CD4-positive, alpha-beta T cell (primary cell): ENCODE data around the gene STX10. TPM values are rescaled to one million over a fixed set of nuclear protein-coding genes. Genes with fewer than 3 reads are reported as not detected.

Source experiments
- ATAC-seq: fragments of 200-7000 bp; cut with Tn5 transposase; one replicate; pipeline ENCODE4 v1.10.0; 2022; ENCODE audit warnings: mild to moderate bottlenecking; ENCODE audit not compliant: poor library complexity
- CTCF ChIA-PET: fragments of 350-600 bp; sonication (Branson Sonifier 250); formaldehyde crosslinking; loops from one replicate; lab custom pipeline; 2021; ENCODE audit warnings: antibody characterized with exemption, inconsistent platforms; lab: Charles Lee
- POLR2A ChIA-PET: fragments of 350-600 bp; sonication (Branson Sonifier 250); formaldehyde crosslinking; loops from one replicate; lab custom pipeline; 2021; ENCODE audit warnings: antibody characterized with exemption, inconsistent platforms; lab: Charles Lee
- DNase-seq, 14 experiments: peaks; one replicate each; pipeline ENCODE4 v3.0.0-alpha.2; 2013 to 2020; ENCODE audit warnings: mixed read lengths in 2 of 14
- H3K27ac ChIP-seq, 2 donors: one replicate each; pipeline versions ENCODE4 v1.5.1 to v1.7.0; 2013; ENCODE audit warnings: low read length in 2 of 2, low read depth in 1 of 2, mild to moderate bottlenecking in 1 of 2
- H3K27me3 ChIP-seq, 2 experiments: 1 replicate in 1 of 2; 2 replicates in 1 of 2; pipeline versions ENCODE4 v1.6.1 to v1.7.0; 2013; ENCODE audit warnings: low read length in 2 of 2, control low read depth in 1 of 2, mild to moderate bottlenecking in 1 of 2, moderate library complexity in 1 of 2; ENCODE audit not compliant: insufficient read depth in 2 of 2, control insufficient read depth in 1 of 2
- H3K36me3 ChIP-seq: one replicate; pipeline ENCODE4 v1.6.1; 2013; ENCODE audit warnings: low read length, control low read depth; ENCODE audit not compliant: insufficient read depth
- H3K4me1 ChIP-seq: one replicate; pipeline ENCODE4 v1.6.1; 2013; ENCODE audit warnings: low read length, control low read depth; ENCODE audit not compliant: insufficient read depth
- H3K4me3 ChIP-seq: one replicate; pipeline ENCODE4 v1.5.1; 2013; ENCODE audit warnings: mild to moderate bottlenecking, low read length, moderate library complexity
- H3K9me3 ChIP-seq, 2 experiments: 1 replicate in 1 of 2; 2 replicates in 1 of 2; pipeline versions ENCODE4 v1.6.1 to v1.7.0; 2013; ENCODE audit warnings: low read length in 2 of 2, mild to moderate bottlenecking in 2 of 2, control low read depth in 1 of 2, moderate library complexity in 1 of 2; ENCODE audit not compliant: control insufficient read depth in 1 of 2, insufficient read depth in 1 of 2
- H3K27ac Mint-ChIP-seq: one replicate; pipeline ENCODE4 v1.8.0; 2020; ENCODE audit warnings: mixed read lengths
- H3K27me3 Mint-ChIP-seq: one replicate; pipeline ENCODE4 v1.8.0; 2021; ENCODE audit warnings: mixed read lengths
- H3K36me3 Mint-ChIP-seq: one replicate; pipeline ENCODE4 v1.8.0; 2021; ENCODE audit warnings: low read depth, mixed read lengths
- H3K4me1 Mint-ChIP-seq: one replicate; pipeline ENCODE4 v1.8.0; 2021; ENCODE audit warnings: low read depth, mixed read lengths
- H3K4me3 Mint-ChIP-seq: one replicate; pipeline ENCODE4 v1.8.0; 2020; ENCODE audit warnings: mild to moderate bottlenecking, mixed read lengths
- H3K9me3 Mint-ChIP-seq: one replicate; pipeline ENCODE4 v1.8.0; 2020; ENCODE audit warnings: mixed read lengths
- intact Hi-C, 2 experiments: fragments of 100-400 bp; cut with DNase I in 1 of 2; cut with micrococcal nuclease in 1 of 2; formaldehyde crosslinking; loops; one replicate each; pipeline versions ENCODE4 v1.15.1 to v1.9.0; 2023 to 2025; cut with DNase I, micrococcal nuclease
- total RNA-seq, 174 experiments: library from RNA in 2 of 174; stranded (reverse) in 2 of 174; gene quantifications; one replicate each; pipeline ENCODE4 v1.2.3 and lab custom pipeline; 2021 to 2026
- TF ChIP-seq, protein P1 (sequence below): fragments of 200-600 bp; IDR thresholded peaks from one replicate; pipeline ENCODE4 v1.8.0; 2022; ENCODE audit warnings: antibody characterized with exemption, mild to moderate bottlenecking

Gene STX10
- total RNA-seq, 2 experiments from 2014 or later, result 40.9 to 43.9 TPM

DNA sequence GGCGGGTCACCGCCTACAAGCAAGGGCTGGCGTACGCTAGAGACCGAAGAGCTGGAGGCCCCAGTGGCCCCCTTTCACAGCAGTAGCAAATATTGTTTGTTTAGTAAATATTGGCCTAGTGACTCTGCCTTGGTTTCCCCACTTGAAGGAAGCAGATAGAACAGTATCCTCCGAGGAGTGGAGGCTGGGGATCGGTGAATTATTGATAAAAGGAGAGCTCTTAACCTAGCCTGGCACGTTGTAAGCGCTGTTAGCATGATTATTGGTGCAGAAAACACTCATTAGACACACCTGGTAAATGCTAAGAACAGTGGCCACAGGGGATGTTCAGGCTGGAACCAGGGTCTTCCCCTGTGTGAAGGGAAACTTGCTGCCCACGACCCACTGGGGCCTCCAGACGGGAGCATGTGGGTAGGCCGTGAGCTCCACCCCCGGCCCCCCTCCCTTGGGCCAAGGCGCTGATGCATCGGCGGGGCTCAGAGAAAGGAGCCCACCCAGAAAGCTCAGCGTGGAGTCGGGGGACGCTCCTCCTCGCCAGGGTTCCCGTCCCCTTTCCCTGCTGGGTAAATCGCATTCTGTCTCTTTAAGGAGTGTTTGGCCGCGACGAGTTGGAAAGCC lies 2.3 kb upstream of the STX10 start:
- Histone ChIP-seq H3K36me3 (peaks cover 11% of the 10 kb centered on the region), H3K27ac (peak overlapping the region; percentile 96 to 97), H3K4me1 (peaks cover 50% of the 10 kb centered on the region), H3K9me3 (no peaks in the 10 kb centered on the region), H3K4me3 (peak overlapping the region; percentile 83), H3K27me3 (no peaks in the 10 kb centered on the region)
- H3K36me3 Mint-ChIP-seq, result peaks cover 60% of the 10 kb centered on the region
- no peaks in the 10 kb centered on the region for H3K9me3 Mint-ChIP-seq
- H3K27me3 Mint-ChIP-seq, result peaks cover 8% of the 10 kb centered on the region
- ChIA-PET CTCF (interaction anchor here (0.7 to 1.9 kb wide), 7 partner anchors 15 to 984 kb away, joined by 3 to 8 read pairs (median 5); partner anchors contain the start of gene ASF1B), POLR2A (interaction anchor here (0.6 to 6.8 kb wide), 38 partner anchors 14 to 685 kb away, joined by 3 to 487 read pairs (median 5); partner anchors contain the start of genes GCDH, JUNB and NACC1)
- intact Hi-C loops, result loop anchor here (1.0 to 10.0 kb wide), 7 partner anchors 15 to 692 kb away; no protein-coding TSS in a partner anchor
- no peak for DNase-seq
- H3K4me3 Mint-ChIP-seq, result peak overlapping the region; percentile 99
- TF ChIP-seq, protein P1, sequence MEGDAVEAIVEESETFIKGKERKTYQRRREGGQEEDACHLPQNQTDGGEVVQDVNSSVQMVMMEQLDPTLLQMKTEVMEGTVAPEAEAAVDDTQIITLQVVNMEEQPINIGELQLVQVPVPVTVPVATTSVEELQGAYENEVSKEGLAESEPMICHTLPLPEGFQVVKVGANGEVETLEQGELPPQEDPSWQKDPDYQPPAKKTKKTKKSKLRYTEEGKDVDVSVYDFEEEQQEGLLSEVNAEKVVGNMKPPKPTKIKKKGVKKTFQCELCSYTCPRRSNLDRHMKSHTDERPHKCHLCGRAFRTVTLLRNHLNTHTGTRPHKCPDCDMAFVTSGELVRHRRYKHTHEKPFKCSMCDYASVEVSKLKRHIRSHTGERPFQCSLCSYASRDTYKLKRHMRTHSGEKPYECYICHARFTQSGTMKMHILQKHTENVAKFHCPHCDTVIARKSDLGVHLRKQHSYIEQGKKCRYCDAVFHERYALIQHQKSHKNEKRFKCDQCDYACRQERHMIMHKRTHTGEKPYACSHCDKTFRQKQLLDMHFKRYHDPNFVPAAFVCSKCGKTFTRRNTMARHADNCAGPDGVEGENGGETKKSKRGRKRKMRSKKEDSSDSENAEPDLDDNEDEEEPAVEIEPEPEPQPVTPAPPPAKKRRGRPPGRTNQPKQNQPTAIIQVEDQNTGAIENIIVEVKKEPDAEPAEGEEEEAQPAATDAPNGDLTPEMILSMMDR, result no peak
- H3K27ac Mint-ChIP-seq, result peak overlapping the region; percentile 98
- ATAC-seq, result peak; percentile 2
- H3K4me1 Mint-ChIP-seq, result peaks cover 49% of the 10 kb centered on the region

DNA sequence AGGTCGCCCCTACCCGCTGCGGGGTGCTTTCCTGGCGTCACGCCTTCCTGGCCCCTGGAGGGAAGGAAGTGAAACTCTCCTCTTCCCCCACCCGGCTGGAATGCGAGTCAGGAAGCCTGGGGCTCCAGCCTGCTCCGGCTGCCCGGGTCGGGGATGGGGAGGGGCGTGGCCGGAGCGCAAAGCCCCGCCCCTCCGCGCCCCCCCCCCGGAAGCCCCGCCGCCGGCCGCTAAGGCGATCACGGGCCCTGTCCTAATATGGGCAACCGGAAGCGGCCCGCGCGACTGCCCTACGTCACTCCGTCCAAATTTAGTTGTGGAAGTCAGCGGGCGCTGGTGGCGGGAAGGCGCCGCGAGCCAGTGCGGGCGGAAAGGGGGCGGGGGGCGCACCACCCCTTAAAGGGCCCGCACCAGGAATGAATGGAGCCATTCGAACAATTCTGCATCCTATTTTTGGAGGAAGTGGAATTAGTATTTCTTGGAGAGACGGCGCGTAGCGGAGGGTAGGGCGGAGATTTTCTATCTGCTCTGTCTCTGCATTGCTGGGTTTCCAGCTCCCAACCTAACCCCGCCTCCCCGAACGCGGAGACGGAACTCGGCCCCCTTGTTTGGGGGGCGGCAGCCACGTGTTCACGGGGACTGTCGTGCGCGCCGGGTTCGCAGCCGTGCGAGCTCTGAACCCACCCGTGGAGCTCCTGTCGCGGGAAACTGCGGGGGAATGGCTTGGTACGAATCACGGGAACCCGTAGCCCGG lies 1.6 kb upstream of the STX10 start:
- Mint-ChIP-seq H3K27ac (peak overlapping the region; percentile 98), H3K9me3 (no peaks in the 10 kb centered on the region), H3K4me1 (peaks cover 42% of the 10 kb centered on the region), H3K36me3 (peaks cover 60% of the 10 kb centered on the region), H3K4me3 (peak overlapping the region; percentile 99), H3K27me3 (peaks cover 8% of the 10 kb centered on the region)
- Histone ChIP-seq H3K4me3 (peak overlapping the region; percentile 83), H3K27me3 (no peaks in the 10 kb centered on the region), H3K27ac (peak overlapping the region; percentile 96 to 97), H3K4me1 (peaks cover 47% of the 10 kb centered on the region), H3K9me3 (no peaks in the 10 kb centered on the region), H3K36me3 (peaks cover 11% of the 10 kb centered on the region)
- peak; percentile 92 to 97 (median 95) for DNase-seq
- CTCF ChIA-PET, result interaction anchor here (0.7 to 1.9 kb wide), 7 partner anchors 15 to 985 kb away, joined by 3 to 8 read pairs (median 5); partner anchors contain the start of gene ASF1B
- TF ChIP-seq, protein P1, result no peak
- POLR2A ChIA-PET, result interaction anchor here (0.6 to 6.8 kb wide), 36 partner anchors 14 to 685 kb away, joined by 3 to 487 read pairs (median 5); partner anchors contain the start of genes GCDH, JUNB and NACC1
- ATAC-seq, result peak; percentile 48
- intact Hi-C loops, result loop anchor here (1.0 to 10.0 kb wide), 9 partner anchors 16 to 693 kb away; partner anchors contain the start of gene TRMT1 (in 1 of the 2)

DNA sequence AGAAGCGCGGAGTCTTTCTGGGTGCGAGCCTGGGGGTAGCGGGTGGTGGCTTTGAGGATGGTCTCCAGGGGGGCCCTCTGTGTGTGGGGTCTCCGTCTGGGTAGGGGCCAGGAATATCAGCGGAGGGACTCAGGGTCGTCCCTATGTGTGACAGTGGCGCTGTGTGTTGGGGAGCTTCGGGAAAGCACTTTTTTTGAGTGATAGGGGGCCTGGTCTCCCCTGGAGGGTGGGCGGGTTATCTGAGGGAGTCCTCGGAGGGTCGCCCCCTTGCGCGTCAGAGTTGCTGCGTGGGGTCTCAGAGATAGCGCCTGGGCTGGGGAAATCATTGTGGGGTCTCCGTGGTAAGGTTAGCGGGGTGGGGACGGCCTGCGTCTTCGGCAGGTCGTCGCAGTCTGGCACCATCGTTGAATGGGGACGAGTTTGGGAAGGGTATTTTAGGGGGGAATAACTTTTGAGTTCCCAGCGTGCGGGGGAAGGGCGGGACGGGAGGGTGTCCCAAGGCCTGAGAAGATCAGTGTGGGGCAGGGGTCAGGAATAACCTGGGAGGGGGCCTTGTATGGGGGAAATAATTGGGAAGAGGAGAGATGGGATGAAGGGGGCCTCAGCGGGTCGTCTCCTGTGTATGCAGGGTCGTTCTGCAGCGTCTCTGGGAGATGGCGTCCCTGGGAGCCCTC lies 893 bp upstream of the STX10 start:
- Mint-ChIP-seq H3K27me3 (peaks cover 8% of the 10 kb centered on the region), H3K9me3 (no peaks in the 10 kb centered on the region), H3K4me3 (peak overlapping the region; percentile 99), H3K36me3 (peaks cover 54% of the 10 kb centered on the region), H3K4me1 (peaks cover 35% of the 10 kb centered on the region), H3K27ac (peak overlapping the region; percentile 98)
- Histone ChIP-seq H3K4me3 (peak overlapping the region; percentile 83), H3K4me1 (peaks cover 40% of the 10 kb centered on the region), H3K9me3 (no peaks in the 10 kb centered on the region), H3K27ac (peak overlapping the region; percentile 74 to 97), H3K27me3 (no peaks in the 10 kb centered on the region), H3K36me3 (peaks cover 11% of the 10 kb centered on the region)
- DNase-seq (peak in 2 of 14 experiments; percentile 21 to 33), ATAC-seq (peak; percentile 10)
- TF ChIP-seq, protein P1, result no peak
- ChIA-PET POLR2A (interaction anchor here (0.7 to 2.8 kb wide), 11 partner anchors 12 to 127 kb away, joined by 3 to 24 read pairs (median 4); partner anchors contain the start of gene NACC1), CTCF (interaction anchor here (0.6 to 2.5 kb wide), 10 partner anchors 10 to 622 kb away, joined by 3 to 15 read pairs (median 4); partner anchors contain the start of gene NACC1)
- intact Hi-C loops, result loop anchor here (1.0 to 10.0 kb wide), 8 partner anchors 33 to 694 kb away; partner anchors contain the start of genes NACC1 (in 1 of the 2) and TRMT1 (in 1 of the 2)
